Esophagus (tissue), 2 donors: Measurements from ENCODE around the gene WFDC8. TPM values are rescaled to one million over a fixed set of nuclear protein-coding genes. Genes with fewer than 3 reads are reported as not detected.

Source experiments
- H3K27ac ChIP-seq, 2 donors: one replicate each; pipeline ENCODE4 v1.5.1; 2013; ENCODE audit warnings: low read depth in 2 of 2, mild to moderate bottlenecking in 2 of 2, inconsistent platforms in 1 of 2, low read length in 1 of 2, moderate library complexity in 1 of 2
- H3K27me3 ChIP-seq, 2 donors: one replicate each; pipeline ENCODE4 v1.6.1; 2013; ENCODE audit warnings: low read length in 2 of 2, control low read depth in 1 of 2, mild to moderate bottlenecking in 1 of 2; ENCODE audit not compliant: insufficient read depth in 2 of 2, control insufficient read depth in 1 of 2
- H3K36me3 ChIP-seq, 2 donors: one replicate each; pipeline ENCODE4 v1.6.1; 2013; ENCODE audit warnings: low read length in 1 of 2; ENCODE audit not compliant: control insufficient read depth in 2 of 2, insufficient read depth in 2 of 2
- H3K4me1 ChIP-seq, 2 donors: one replicate each; pipeline ENCODE4 v1.6.1; 2013; ENCODE audit warnings: low read length in 1 of 2; ENCODE audit not compliant: control insufficient read depth in 2 of 2, insufficient read depth in 2 of 2
- H3K4me3 ChIP-seq, 2 donors: one replicate each; pipeline ENCODE4 v1.5.1; 2013; ENCODE audit warnings: low read length in 2 of 2, mild to moderate bottlenecking in 2 of 2, low read depth in 1 of 2, moderate library complexity in 1 of 2
- H3K9me3 ChIP-seq, 2 donors: one replicate each; pipeline ENCODE4 v1.6.1; 2013; ENCODE audit warnings: mild to moderate bottlenecking in 2 of 2, low read depth in 1 of 2, low read length in 1 of 2, moderate library complexity in 1 of 2; ENCODE audit not compliant: control insufficient read depth in 2 of 2, insufficient read depth in 1 of 2
- WGBS, 2 donors: extraction: QIAGEN DNeasy Blood & Tissue Kit; methylation state at CpG; one replicate each; pipeline ENCODE4 v1.1.7; 2013; 5-methylcytosine and 5-hydroxymethylcytosine counted together
- polyA plus RNA-seq, 2 donors: library from polyadenylated mRNA; stranded (reverse); fragments of 200-250 nt; gene quantifications; one replicate each; pipeline ENCODE4 v1.2.3, GENCODE V29; 2013
- donor health status: healthy with polysubstance abuse.
- donor health status: Bipolar disorder and iron deficiency.

Gene WFDC8
- polyA plus RNA-seq, 2 donors: not detected

- Histone ChIP-seq H3K27me3 (no peaks in the 10 kb centered on the region), H3K4me3 (no peak overlapping the region), H3K4me1 (no peaks in the 10 kb centered on the region), H3K27ac (no peak overlapping the region), H3K36me3 (no peaks in the 10 kb centered on the region), H3K9me3 (peaks cover 0 to 3% of the 10 kb centered on the region in 2 donors)
- 72 to 79% methylated on average over 5 of the region's 5 CpGs for WGBS, 2 donors
These were observed 71.9 kb downstream of the WFDC8 start for GRCh38 chr20:45507011-45507820.

DNA sequence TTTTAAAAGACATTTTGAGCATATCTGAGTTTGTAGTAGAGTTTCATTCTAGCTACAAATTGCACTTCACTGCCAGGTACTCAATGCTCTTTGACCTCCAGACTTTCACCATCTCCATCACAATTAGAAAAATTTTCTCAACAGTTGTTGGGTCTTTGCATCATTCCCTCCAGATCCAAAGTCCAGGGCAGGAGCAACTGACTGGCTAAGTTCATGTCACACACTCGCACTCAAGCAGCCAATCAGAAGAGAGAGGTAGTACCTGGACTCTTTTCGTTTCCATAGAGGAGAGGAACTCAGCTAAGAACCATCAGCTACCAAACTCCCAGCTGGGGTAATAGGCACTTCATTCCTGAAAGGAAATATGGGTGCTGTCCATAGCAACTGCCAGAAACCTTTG lies 72.7 kb downstream of the WFDC8 start:
- H3K36me3 ChIP-seq: no peaks in the 10 kb centered on the region
- H3K9me3 ChIP-seq: peaks cover 0 to 3% of the 10 kb centered on the region in 2 donors
- H3K4me1 ChIP-seq: no peaks in the 10 kb centered on the region
- WGBS, 2 donors: 80 to 84% methylated on average over 2 of the region's 2 CpGs
- no peaks in the 10 kb centered on the region for H3K27me3 ChIP-seq
- no peak overlapping the region for H3K4me3 ChIP-seq
- H3K27ac ChIP-seq: no peak overlapping the region

GRCh38 chr20:45503403-45503802 lies 75.7 kb downstream of the WFDC8 start:
- H3K27me3 ChIP-seq: peaks cover 0 to 3% of the 10 kb centered on the region in 2 donors
- H3K9me3 ChIP-seq: peaks cover 0 to 3% of the 10 kb centered on the region in 2 donors

GRCh38 chr20:45502561-45502960 lies 76.5 kb downstream of the WFDC8 start:
- Histone ChIP-seq H3K27me3 (peaks cover 0 to 3% of the 10 kb centered on the region in 2 donors), H3K4me3 (no peak overlapping the region), H3K27ac (no peak overlapping the region), H3K4me1 (no peaks in the 10 kb centered on the region), H3K36me3 (no peaks in the 10 kb centered on the region), H3K9me3 (peaks cover 0 to 3% of the 10 kb centered on the region in 2 donors)
- WGBS, 2 donors: 41 to 76% methylated on average over 1 of the region's 1 CpG

More at GRCh38 chr20:45503403-45503802, 75.7 kb downstream of the WFDC8 start:
- Histone ChIP-seq H3K36me3 (no peaks in the 10 kb centered on the region), H3K4me3 (no peak overlapping the region), H3K4me1 (no peaks in the 10 kb centered on the region), H3K27ac (no peak overlapping the region)
- 43 to 49% methylated on average over 2 of the region's 2 CpGs for WGBS, 2 donors

Other genes with a start within 250 kb of the WFDC8 start
- 10 to 100 TPM; 49.4 to 64.6 TPM for gene SDC4, start 230.9 kb downstream of the WFDC8 start, polyA plus RNA-seq
- gene SYS1, start 216.1 kb downstream of the WFDC8 start, polyA plus RNA-seq: 10 to 100 TPM in 1 of 2 donors, 1 to 10 TPM in 1; 8.4 to 16.5 TPM
- under 1 TPM in 1 of 2 donors, not detected in 1; 0.13 TPM for gene TP53TG5, start 201.0 kb downstream of the WFDC8 start, polyA plus RNA-seq
- 10 to 100 TPM; 31.0 to 65.1 TPM for gene DBNDD2, start 171.0 kb downstream of the WFDC8 start, polyA plus RNA-seq
- gene PIGT, start 163.1 kb downstream of the WFDC8 start, polyA plus RNA-seq: 10 to 100 TPM; 38.7 to 40.9 TPM
- 1 to 10 TPM; 3.3 to 6.1 TPM for gene WFDC2, start 109.5 kb downstream of the WFDC8 start, polyA plus RNA-seq
- not detected for gene SPINT3, start 63.7 kb downstream of the WFDC8 start, polyA plus RNA-seq
- not detected for gene WFDC6, start 39.8 kb downstream of the WFDC8 start, polyA plus RNA-seq
- not detected for gene EPPIN, start 31.9 kb downstream of the WFDC8 start, polyA plus RNA-seq
- not detected for gene WFDC10A, start 50.5 kb upstream of the WFDC8 start, polyA plus RNA-seq
- gene WFDC9, start 52.0 kb upstream of the WFDC8 start, polyA plus RNA-seq: not detected
- gene WFDC11, start 91.0 kb upstream of the WFDC8 start, polyA plus RNA-seq: not detected
- not detected for gene WFDC13, start 122.8 kb upstream of the WFDC8 start, polyA plus RNA-seq
- under 1 TPM; 0.07 to 0.18 TPM for gene WFDC10B, start 125.7 kb upstream of the WFDC8 start, polyA plus RNA-seq
- not detected for gene SPINT4, start 143.1 kb upstream of the WFDC8 start, polyA plus RNA-seq
- 1 to 10 TPM in 1 of 2 donors, under 1 TPM in 1; 0.51 to 2.4 TPM for gene WFDC3, start 212.6 kb upstream of the WFDC8 start, polyA plus RNA-seq
- gene DNTTIP1, start 212.7 kb upstream of the WFDC8 start, polyA plus RNA-seq: 10 to 100 TPM; 24.6 to 29.4 TPM
- 10 to 100 TPM; 53.1 to 83.4 TPM for gene UBE2C, start 233.4 kb upstream of the WFDC8 start, polyA plus RNA-seq
- gene TNNC2, start 248.0 kb upstream of the WFDC8 start, polyA plus RNA-seq: 1 to 10 TPM in 1 of 2 donors, under 1 TPM in 1; 0.28 to 1.0 TPM